Peyer's patch (tissue), 4 donors: ENCODE measurements around the gene ZNF273.

Experiments
- CTCF ChIP-seq, 6 experiments: fragments of 450-650 bp in 4 of 6; fragments of 200-600 bp in 2 of 6; sonication (generic) in 1 of 6; IDR thresholded peaks; one replicate each; pipeline ENCODE4 v1.5.1; 2017 to 2019; ENCODE audit warnings: antibody characterized with exemption in 6 of 6, mild to moderate bottlenecking in 3 of 6, moderate library complexity in 1 of 6
- POLR2A ChIP-seq, 2 donors: fragments of 450-650 bp; IDR thresholded peaks; one replicate each; pipeline ENCODE4 v1.5.1; 2017; ENCODE audit warnings: antibody characterized with exemption in 2 of 2, mild to moderate bottlenecking in 2 of 2, moderate library complexity in 2 of 2

- no peak for TF ChIP-seq CTCF (IDR thresholded peaks at IDR 0.05)
- TF ChIP-seq POLR2A (IDR thresholded peaks at IDR 0.05), result no peak
Measured at GRCh38 chr7:64853679-64854078, 49.4 kb upstream of the ZNF273 start.
